NCI-H1694 (cell line): ENCODE data around the gene ERAS.
"Not testable (repeated sequence)": the region's sequence is repeated elsewhere in the genome, so short reads cannot be mapped to it uniquely, and the experiment has no call there.

ENCODE experiments used
- DNase-seq: peaks from one replicate; lab custom pipeline; 2025; lab: John Stamatoyannopoulos, UW

The ERAS gene

DNA sequence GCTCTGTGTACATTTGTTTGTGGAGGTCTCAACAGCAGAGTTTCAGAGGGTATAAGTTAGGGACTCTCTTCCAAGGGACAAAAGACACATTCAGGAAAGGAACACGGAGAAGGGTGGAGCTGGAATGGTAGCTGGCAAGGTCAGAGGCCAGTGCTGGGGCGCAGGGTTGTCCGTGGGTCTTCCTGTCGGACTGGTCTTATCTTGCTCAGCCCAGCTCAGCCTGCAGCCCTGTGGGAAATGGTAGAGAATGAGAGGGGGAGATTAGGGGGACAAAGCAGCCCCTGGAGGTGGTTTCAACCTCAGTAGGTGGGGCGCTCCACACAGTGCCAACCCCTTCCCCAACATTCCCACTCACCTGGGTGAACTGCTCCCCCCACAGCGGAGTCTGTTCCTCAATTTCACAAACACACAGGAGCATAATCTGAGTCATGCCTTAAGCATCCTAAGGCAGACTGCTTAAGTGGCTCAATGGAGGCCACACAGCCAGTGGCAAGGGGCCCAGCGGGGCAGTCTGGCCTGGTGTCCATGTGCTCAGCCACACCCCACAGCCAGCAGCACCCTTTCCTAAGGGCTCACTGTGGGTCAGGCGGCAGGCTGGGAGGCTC is 31.3 kb upstream of the ERAS start:
- no peak for DNase-seq

DNA sequence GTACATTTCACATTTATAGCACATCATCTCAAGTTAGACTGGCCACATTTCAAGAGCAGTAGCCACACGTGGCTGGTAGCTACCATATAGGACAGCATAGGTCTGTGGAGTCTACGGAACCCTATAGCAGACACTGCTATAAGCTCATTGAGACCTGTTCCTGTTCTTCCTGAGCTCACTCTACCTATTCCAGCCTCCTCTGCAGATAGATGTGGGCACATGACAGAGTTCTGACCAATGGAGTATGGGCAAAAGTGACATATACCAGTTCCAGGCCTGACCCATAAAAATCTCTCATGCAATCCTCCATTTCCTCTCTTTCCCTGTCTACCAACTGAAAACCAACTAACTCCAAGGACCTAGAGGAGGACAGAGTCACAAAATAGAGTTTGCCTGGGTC is 28.0 kb upstream of the ERAS start:
- DNase-seq = no peak

- no peak for DNase-seq
Observed at GRCh38 chrX:48800574-48801279, 25.6 kb upstream of the ERAS start.

GRCh38 chrX:48801280-48802088 is 24.8 kb upstream of the ERAS start, which contains the start of gene HDAC6:
Gene HDAC6, plus strand, starts transcription at chrX:48802067. Its CDS starts 626 bp downstream, at chrX:48802693.
- peak; percentile 97 for DNase-seq

GRCh38 chrX:48802089-48802904 is 24.0 kb upstream of the ERAS start:
- DNase-seq = peak; percentile 85

DNA sequence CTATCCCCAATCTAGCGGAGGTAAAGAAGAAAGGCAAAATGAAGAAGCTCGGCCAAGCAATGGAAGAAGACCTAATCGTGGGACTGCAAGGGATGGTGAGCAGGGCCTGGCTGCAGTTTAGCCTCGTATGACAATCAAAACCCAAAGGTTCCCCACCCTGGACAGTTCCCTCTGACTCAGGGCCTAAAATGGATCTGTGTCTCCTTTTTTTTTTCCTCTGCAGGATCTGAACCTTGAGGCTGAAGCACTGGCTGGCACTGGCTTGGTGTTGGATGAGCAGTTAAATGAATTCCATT is 23.5 kb upstream of the ERAS start:
- DNase-seq = no peak

GRCh38 chrX:48806081-48806480 is 20.2 kb upstream of the ERAS start:
- no peak for DNase-seq

DNA sequence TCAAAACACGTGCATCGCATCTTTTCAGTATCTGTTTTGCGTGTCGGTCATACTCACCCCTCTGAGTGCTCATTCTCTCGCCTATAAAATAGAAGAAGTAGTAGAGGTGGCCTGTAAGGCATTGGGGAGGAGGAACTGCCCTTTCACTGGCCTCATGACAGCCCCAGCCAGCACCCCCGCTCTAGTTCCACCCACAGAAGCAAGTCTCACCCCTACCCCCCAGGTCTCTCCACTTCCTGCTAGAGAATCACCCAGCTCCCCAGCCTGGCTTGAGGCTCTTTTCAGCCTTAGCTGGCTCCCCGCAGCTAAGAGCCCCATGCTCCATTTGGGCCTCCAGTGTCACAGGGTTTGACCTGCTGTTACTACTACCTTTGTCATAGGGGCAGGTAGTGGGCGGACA is 12.7 kb upstream of the ERAS start:
- DNase-seq = no peak

- DNase-seq = no peak
Observed at GRCh38 chrX:48814722-48815121, 11.6 kb upstream of the ERAS start.

- no peak for DNase-seq
Observed at GRCh38 chrX:48815266-48815665, 11.0 kb upstream of the ERAS start.

- peak; percentile 17 for DNase-seq
Observed at GRCh38 chrX:48816014-48816810, 10.1 kb upstream of the ERAS start.

GRCh38 chrX:48818098-48818497 is 8.2 kb upstream of the ERAS start:
- no peak for DNase-seq

- DNase-seq = peak; percentile 13
Observed at GRCh38 chrX:48818866-48819265, 7.4 kb upstream of the ERAS start.

DNA sequence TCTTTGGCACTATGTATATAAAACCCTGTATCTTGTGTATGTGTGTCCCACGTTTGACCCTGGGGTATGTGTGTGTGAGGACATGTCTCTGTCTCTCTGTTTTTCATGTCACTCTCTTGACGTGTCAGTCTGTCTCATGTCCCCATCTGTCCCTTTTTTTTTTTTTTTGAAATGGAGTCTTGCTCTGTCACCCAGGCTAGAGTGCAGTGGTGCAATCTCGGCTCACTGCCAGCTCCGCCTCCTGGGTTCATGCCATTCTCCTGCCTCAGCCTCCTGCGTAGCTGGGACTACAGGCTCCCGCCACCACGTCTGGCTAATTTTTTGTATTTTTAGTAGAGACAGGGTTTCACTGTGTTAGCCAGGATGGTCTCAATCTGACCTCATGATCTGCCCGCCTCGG is 6.9 kb upstream of the ERAS start:
- not testable (repeated sequence) for DNase-seq

DNA sequence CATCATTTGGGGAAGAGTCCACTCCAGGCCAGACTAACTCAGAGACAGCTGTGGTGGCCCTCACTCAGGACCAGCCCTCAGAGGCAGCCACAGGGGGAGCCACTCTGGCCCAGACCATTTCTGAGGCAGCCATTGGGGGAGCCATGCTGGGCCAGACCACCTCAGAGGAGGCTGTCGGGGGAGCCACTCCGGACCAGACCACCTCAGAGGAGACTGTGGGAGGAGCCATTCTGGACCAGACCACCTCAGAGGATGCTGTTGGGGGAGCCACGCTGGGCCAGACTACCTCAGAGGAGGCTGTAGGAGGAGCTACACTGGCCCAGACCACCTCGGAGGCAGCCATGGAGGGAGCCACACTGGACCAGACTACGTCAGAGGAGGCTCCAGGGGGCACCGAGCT is 3.3 kb upstream of the ERAS start:
- no peak for DNase-seq

DNA sequence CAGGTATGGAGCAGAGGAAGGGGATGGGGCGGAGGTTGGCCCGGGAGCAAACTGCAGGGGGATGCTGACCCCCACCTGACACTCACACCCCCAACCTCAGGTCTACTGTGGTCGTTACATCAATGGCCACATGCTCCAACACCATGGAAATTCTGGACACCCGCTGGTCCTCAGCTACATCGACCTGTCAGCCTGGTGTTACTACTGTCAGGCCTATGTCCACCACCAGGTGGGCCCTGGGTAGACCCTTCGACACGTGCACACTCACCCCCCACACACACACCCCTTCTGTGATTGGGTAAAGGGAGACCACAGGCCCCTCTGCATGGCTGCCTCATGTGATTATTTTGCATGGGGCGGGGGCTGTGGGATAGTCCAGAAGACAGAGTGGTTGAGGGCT is 2.2 kb upstream of the ERAS start:
- no peak for DNase-seq

DNA sequence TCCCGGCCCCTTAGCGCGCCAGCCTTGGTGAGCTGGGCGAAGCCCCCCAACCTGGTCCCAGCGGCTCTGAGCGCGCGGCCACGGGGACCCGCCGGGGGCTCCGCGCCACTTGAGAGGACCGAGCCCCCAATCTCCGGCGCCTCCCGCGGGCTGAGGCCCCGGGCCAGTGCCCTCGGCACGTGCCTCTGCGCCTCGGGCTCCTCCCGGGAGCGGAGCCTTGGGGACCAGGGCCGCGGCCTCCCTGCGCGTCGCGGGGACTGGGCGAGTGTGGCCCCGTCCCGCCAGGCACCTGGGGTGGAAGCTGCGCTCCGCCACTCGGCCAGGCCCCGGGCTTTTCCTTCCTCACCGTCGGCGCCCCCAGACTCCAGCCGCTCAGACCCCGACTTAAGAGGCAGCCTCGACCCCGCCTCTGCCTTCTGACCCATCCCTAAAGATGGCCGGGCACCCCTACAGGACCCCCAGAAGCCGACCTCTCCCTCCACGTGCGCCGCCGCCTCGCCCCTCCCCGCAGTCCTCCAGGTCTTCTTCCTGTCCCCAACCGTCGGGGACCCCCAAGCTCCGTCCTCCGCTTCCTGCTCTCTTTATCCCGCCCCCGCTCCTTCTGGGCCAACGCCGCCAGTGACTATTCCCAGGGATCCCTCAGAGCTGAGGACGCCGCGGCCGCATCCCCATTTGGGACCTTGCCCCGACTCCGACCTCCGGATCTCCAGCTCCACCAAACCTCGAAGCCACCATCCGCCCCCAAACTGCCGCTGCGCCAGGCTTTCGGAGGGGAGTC is 752 bp downstream of the ERAS start:
- no peak for DNase-seq

GRCh38 chrX:48827654-48827968 is 1.3 kb downstream of the ERAS start:
- no peak for DNase-seq

GRCh38 chrX:48829016-48829735 is 2.9 kb downstream of the ERAS start:
- no peak for DNase-seq
